Measurements from ENCODE around the gene VMAC. TPM values are rescaled to one million over a fixed set of nuclear protein-coding genes. Genes with fewer than 3 reads are reported as not detected.
"Not testable (repeated sequence)": the region's sequence is repeated elsewhere in the genome, so short reads cannot be mapped to it uniquely, and the experiment has no call there.

VMAC gene
- total RNA-seq, 1 donor from 2014 or later, result 13.3 TPM

GRCh38 chr19:5881543-5882299 is 23.0 kb upstream of the VMAC start:
- Mint-ChIP-seq H3K4me3 (no peak overlapping the region), H3K9me3 (no peaks in the 10 kb centered on the region), H3K27me3 (peaks cover 11% of the 10 kb centered on the region), H3K4me1 (peaks cover 2% of the 10 kb centered on the region), H3K36me3 (ENCODE audit: low read depth) (no peaks in the 10 kb centered on the region), H3K27ac (no peak overlapping the region)
- no peak for TF ChIP-seq CTCF (IDR thresholded peaks at IDR 0.05)
- ATAC-seq (ENCODE audit: low read depth) (no peak), DNase-seq (no peak)
- ChIA-PET POLR2A (no interaction called here), CTCF (no interaction called here)
- intact Hi-C loops (cut with micrococcal nuclease), result no loop called here

- H3K9me3 Mint-ChIP-seq, result no peaks in the 10 kb centered on the region
- CTCF ChIA-PET, result no interaction called here
These were observed 22.2 kb upstream of the VMAC start for GRCh38 chr19:5882421-5882968.

GRCh38 chr19:5883157-5883873 is 21.4 kb upstream of the VMAC start:
- H3K4me3 Mint-ChIP-seq; intact Hi-C loops (cut with micrococcal nuclease); CTCF ChIA-PET; H3K4me1 Mint-ChIP-seq; H3K36me3 Mint-ChIP-seq (ENCODE audit: low read depth); DNase-seq; H3K9me3 Mint-ChIP-seq; H3K27ac Mint-ChIP-seq; ATAC-seq (ENCODE audit: low read depth): not testable (repeated sequence)
- POLR2A ChIA-PET, result interaction anchor here (0.7 kb wide), 1 partner anchor 16 kb away, joined by 4 read pairs; no protein-coding TSS in a partner anchor
- peaks cover 12% of the 10 kb centered on the region for H3K27me3 Mint-ChIP-seq

More at GRCh38 chr19:5882421-5882968, 22.2 kb upstream of the VMAC start:
- no peaks in the 10 kb centered on the region for H3K36me3 Mint-ChIP-seq (ENCODE audit: low read depth)
- H3K4me1 Mint-ChIP-seq, result peaks cover 2% of the 10 kb centered on the region
- POLR2A ChIA-PET, result no interaction called here
- DNase-seq, result no peak
- ATAC-seq (ENCODE audit: low read depth), result no peak
- no peak for TF ChIP-seq CTCF (IDR thresholded peaks at IDR 0.05)
- H3K27me3 Mint-ChIP-seq, result peaks cover 12% of the 10 kb centered on the region
- no peak overlapping the region for H3K27ac Mint-ChIP-seq
- no peak overlapping the region for H3K4me3 Mint-ChIP-seq
- intact Hi-C loops (cut with micrococcal nuclease), result no loop called here

- CTCF ChIA-PET, POLR2A ChIA-PET: not testable (repeated sequence)
These were observed 20.4 kb upstream of the VMAC start for GRCh38 chr19:5884065-5884811.

GRCh38 chr19:5889288-5889971 is 15.2 kb upstream of the VMAC start:
- Mint-ChIP-seq H3K27ac (no peak overlapping the region), H3K4me3 (no peak overlapping the region), H3K4me1 (no peaks in the 10 kb centered on the region), H3K9me3 (no peaks in the 10 kb centered on the region), H3K36me3 (ENCODE audit: low read depth) (peaks cover 4% of the 10 kb centered on the region), H3K27me3 (peaks cover 8% of the 10 kb centered on the region)
- no peak for TF ChIP-seq CTCF (IDR thresholded peaks at IDR 0.05)
- ATAC-seq (ENCODE audit: low read depth), result no peak
- DNase-seq, result no peak
- intact Hi-C loops (cut with micrococcal nuclease), result no loop called here
- ChIA-PET CTCF (no interaction called here), POLR2A (interaction anchor here (0.5 to 1.0 kb wide), 3 partner anchors 13 to 200 kb away, joined by 3 to 8 read pairs (median 4); no protein-coding TSS in a partner anchor)

More at GRCh38 chr19:5884065-5884811, 20.4 kb upstream of the VMAC start:
- intact Hi-C loops (cut with micrococcal nuclease); ATAC-seq (ENCODE audit: low read depth); H3K9me3 Mint-ChIP-seq; H3K27ac Mint-ChIP-seq; H3K27me3 Mint-ChIP-seq; H3K4me1 Mint-ChIP-seq; H3K4me3 Mint-ChIP-seq; H3K36me3 Mint-ChIP-seq (ENCODE audit: low read depth); DNase-seq: not testable (repeated sequence)

Measured in activated B cell treated with CpG ODN at 0.5 μM for 24 hours (primary cell).